NCI-H1930 (cell line): Measurements from ENCODE around the gene ITSN1.

Experiments
- DNase-seq, 2 experiments: peaks; one replicate each; lab custom pipeline; 2025; lab: John Stamatoyannopoulos, UW

The ITSN1 gene

DNA sequence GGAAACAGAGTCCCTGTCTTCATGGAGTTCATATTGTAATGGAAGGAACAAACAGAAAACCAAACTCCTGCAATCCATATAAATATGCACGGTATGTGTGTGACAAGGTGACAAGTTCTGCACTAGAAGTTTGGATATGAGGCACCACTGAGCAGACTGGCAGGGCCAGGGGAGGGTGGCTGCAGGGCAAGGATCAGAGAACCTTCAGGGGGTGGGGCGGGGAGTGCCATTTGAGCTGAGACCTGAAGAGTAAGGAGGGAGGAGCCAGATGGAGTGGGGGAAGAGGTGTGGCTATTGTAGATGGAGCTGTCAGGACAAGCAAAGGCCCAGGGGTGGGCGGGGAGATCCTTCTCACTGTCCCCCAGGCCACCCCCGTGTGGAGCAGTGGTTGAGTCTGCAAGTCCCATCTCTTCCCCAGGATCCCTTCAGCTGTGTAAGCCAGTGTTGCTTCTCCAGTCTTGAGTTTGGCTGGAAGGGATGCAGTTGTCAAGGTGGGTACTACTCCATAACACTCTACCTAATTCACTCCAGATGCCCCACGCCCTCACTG is 196.9 kb downstream of the ITSN1 start:
- no peak for DNase-seq

DNA sequence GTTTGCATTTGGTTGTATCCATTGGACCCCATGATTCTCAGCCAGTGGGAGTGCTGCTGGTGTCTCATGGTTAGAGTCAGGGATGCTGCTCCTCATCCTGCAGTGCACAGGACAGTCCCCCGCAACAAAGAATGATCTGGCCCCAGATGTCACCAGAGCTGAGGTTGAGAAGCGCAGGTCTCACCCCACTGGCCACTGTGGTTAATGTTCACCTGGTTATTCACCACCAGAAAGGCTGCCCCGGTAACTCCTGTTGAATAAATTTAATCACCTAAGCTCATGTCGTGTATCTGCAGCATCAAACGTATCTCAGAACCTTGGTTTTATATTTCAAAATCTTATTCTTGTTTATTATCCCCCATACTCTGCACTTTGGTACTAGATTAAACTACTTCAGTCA is 197.5 kb downstream of the ITSN1 start:
- no peak for DNase-seq

DNA sequence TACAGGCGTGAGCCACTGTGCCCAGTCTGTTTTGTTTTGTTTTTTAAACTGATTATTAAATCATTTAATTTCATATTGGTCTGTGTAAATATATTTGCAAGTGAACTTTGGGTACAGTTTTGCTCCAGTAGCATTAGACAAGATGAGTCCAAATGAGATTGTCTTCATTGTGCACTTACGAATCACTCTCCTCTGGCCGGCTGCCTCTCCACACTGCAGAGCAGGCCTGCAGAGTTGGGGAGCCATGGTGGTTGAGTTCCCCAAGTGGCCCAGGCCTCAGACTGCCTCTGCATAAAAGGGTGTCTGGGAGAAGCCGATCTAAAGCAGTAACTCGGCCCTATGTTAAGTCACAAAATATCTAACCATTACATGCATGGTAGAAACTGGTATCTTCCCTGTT is 198.5 kb downstream of the ITSN1 start:
- no peak for DNase-seq

DNA sequence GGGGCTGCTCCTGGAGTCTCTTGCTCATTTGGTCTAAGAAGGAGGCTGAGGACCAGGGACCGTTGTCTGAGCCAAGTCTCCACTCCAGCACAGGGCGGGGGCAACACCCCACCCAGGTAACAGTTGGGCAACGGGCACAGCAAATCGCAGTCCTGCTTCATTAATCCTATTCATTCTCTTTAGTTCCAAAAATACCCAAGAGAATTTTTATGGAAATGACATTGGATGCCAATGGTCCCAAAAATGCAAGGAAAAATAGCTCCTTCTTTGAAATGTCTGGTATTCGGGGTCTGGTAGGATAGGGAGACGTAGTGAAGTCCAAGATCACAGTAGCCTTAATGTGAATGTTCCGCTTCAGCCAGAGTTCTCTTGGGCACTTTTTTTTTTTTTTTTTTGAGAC is 199.3 kb downstream of the ITSN1 start:
- no peak for DNase-seq

DNA sequence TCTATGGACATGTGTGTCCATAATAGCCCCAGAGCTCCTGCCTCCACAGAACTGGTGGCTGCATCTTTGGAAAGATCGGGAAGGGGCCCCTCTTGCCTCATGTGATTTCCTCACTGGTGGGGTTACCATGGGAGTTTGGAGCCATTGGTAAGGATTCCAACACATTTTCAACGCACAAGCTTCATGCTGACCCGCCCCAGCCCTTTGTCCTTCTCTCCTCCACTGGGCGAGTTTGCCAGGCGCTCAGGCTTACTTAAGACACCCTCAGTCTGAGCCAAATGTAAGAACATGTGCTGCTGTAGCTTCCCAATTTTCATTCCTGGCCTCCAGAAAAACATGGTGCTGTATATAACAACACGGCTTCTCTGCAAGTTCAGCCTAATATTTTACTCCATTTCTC is 200.9 kb downstream of the ITSN1 start:
- no peak for DNase-seq

DNA sequence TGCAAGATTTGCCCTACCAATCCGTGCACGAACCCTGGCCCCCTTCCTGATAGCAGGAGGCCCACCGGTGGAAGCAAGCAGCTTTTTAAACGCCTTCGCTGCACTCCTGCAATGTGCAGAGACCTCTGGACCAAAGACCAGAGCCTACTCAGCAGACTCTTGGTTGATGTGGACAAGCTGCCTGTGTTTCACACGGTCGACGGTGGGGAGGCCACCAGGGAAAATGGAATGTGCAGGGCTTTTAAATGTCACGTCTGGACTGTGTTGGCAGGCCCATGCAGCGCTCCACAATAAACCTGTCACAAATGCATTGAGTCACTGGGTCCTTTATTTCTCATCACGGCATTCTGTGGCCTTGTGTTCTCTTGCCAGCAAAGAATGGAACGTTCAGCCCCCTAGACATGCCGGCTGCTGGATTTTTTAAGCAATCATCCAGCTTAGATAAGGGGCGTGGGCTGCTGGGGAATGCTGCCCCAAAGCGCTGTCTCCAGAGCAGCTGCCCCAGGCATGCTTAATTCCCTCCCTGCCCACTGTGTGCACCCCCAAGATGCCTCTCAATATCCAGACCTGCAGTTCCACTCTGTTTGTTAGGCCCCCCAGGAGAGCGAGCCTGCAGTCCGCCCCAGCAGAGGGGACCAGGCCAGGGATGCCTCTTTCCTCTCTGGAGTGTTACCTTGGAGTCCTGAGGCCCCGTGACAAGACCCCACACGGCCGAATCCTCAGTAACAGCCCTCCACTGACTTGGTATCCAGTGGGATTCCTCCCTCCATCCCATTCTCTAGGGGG is 202.0 kb downstream of the ITSN1 start:
- no peak for DNase-seq

DNA sequence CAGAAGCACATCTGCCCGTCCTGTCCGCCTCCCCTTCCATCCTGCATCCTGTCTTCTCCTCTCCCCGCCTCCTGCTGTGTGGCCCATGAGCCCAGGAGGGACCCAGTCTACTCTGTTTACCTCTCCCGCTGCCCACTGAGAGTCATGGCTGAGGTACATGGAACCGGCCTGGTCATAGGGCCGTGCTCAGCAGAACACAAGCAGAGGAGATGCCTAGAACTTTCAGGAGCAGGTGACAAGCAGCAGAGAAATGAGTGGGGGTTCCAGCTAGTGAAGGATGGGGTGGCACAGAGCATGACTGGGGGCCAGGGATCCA is 202.5 kb downstream of the ITSN1 start:
- DNase-seq, result no peak

DNA sequence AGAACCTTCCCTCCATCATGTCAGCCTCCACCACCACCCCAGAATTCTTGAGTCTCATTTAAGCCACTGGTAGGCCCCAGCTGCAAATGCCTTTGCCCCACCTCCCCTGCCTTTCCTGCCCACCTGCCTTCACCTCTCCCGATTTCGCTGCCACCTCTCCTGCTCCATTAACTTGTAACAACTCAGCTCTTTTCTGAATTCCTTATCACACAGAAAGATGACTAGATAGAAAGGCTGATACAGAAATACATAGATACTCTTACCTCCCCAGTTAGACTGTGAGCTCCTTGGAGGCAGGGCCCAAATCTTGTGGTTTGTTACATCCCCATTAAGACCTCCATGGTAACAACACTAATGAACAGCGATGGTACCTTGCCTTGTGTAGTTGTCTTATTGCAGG is 203.8 kb downstream of the ITSN1 start:
- no peak for DNase-seq

DNA sequence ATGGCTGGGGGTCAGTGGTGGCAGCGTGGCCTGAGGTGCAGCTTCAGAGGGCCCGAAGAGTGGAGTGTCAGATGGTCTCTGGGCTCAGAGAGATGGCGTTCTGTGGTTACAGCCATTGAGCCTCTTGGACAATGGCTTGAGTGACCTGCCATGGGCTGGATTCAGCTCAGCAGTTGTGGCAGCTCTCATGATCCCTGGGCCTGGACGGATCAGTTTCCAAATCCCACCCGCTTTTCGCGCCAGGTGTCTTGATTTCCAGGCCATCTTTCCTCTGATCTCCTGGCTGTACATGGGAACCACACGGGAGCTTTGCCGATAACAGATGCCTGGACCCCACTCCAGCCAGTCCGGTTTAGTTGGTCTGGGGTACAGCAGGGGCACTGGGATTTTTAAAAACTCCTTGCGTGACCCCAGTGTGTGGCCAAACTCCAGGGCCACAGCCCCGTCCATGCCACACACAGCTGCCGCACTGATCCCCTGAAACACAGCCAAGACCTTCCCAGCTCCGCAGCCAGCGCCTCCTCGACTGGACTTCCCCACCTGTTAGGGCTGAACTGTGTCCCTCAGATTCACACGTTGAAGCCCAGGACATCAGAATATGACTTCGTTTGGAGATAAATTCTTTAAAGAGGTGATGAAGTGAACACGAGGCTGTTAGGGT is 205.4 kb downstream of the ITSN1 start:
- no peak for DNase-seq

DNA sequence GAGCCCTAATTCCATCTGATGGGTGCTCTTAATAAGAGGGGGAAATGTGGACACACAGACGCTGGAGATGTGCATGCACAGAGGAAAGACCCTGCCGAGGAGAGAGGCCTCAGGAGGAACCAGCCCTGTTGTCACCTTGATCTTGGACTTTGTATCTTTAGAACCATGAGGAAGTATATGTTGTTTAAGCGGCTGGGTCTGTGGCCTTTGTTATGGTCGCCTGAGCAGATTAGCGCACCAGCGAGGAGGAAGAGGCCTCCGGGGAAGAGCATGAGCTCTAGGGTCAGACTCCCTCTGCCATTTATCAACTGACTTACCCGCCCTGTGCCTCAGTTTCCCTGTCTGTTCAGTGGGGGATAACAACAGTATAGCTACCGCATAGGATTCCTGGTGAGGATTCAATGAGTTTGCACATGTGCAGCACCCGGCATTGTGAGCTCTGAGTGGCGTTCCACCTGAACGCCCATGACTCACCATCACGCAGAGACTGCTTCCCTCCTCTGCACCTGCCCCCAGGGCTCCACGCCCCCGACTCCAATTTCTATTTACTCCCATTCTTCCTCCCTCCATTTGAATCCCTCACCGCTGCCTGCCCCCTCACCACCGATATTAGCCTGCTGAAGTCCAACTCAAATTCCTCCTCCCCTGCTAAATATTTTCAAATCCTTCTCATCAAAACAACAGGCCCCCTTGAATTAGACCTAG is 206.1 kb downstream of the ITSN1 start:
- no peak for DNase-seq

DNA sequence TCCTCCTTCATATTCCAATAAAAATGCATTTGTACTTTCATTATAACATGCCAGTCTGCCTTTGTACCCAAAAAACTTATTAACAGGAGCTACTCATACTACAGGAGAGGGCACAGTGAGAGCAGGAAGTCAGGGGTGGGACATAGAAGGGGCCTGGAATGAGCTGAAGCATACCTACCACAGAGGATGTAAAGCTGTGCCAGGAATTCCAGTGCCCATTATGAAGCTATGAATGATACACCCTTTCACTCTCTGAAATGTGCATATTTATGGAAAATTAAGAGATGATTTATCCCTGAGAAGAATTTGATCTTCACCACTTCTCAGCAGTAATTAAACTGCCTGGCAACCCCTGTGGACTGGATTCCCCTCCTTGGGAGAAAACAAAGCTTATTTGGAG is 207.5 kb downstream of the ITSN1 start:
- DNase-seq, result no peak

DNA sequence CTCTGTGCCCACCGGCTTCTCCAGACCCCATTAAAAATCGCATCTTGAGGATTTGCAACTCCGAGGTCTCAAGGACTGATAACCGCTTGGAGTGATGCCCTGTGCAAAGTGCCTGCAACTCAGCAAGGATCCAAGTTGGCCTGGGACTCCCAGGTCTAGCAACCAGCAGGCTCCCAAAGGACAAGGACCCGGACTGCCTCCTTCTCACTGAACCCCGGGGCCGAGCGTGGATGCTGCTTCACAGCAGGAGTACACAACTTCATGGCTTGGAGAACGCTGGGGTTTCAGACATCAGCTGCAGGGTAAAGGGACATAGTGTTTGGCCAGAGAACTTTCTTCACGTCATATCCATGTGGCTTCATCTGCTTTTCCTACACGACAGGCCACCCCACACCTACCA is 208.1 kb downstream of the ITSN1 start:
- no peak for DNase-seq

DNA sequence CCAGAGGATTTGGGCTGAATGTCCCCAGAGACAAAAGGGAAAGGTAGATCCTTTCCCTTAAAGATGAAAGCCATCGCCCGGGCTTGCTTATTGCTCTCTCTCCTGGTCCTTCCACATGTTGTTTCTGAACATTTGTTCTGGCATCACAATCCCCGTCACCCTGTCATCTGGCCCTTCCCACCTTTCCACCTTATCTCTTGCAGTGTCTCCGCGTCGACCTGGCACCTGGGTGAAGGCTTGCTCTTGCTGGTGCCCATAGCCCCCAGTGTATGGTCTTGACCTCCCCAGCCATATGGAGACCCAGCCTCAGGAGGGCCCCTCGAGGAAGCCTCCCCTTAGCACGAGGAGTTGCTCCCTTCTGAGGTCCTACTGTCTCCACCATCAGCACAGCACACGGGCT is 208.7 kb downstream of the ITSN1 start:
- no peak for DNase-seq

DNA sequence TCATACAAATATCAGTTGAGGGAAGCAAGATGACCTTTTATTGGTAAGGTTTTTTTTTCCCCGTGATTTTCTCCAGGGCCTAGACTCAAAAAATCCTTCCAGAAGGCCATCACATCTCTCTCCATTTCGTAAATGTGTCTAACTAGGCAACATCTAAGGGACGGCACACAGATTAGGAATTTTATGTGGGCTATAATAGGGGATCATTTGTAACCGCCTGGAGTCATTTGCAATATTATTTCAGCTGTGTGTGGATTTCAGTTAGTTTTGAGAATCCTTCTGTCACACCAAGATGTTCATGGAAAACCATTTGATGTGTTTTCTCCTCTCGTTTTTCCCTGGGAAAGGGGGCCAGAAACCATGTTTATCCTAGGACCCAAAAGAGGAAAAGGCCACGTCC is 210.2 kb downstream of the ITSN1 start:
- DNase-seq, result no peak

DNA sequence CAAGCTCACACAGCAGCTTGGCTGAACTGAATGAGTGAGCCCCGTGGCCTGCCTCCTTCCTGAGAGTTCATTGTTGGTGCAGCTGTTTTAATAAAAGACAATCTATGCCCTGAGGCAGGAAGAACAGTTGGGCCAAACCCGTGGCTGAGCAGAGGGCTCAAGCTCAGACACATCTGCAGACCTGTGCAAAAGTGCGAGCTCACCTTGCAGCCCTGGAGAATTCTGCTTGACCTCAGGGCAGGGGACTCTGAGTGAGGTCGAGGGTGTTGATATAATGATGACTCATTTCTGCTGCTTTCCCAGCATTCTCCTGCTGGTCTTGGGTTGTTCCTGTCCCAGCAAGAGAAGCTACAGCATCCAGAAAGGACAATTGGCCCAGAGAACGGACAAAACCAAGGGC is 212.3 kb downstream of the ITSN1 start:
- DNase-seq, result no peak

DNA sequence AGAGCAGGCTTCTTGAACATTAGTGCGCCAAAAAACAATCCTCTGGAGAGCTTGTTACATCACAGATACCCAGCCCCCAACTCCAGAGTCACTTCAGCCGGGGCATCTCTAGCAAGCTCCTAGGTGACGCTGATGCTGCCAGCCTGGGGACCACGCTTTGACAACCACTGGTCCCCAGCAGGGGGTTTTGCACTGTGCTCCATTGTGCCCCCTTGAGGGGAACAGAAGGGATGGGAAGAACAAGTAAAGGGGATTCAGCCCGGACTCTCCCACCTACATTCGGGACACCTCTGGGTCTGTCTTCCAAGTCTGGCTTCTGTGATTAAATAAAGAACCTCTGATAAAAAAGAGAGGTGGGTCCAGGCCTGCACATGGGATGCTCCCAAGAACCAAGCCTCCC is 212.9 kb downstream of the ITSN1 start:
- no peak for DNase-seq

DNA sequence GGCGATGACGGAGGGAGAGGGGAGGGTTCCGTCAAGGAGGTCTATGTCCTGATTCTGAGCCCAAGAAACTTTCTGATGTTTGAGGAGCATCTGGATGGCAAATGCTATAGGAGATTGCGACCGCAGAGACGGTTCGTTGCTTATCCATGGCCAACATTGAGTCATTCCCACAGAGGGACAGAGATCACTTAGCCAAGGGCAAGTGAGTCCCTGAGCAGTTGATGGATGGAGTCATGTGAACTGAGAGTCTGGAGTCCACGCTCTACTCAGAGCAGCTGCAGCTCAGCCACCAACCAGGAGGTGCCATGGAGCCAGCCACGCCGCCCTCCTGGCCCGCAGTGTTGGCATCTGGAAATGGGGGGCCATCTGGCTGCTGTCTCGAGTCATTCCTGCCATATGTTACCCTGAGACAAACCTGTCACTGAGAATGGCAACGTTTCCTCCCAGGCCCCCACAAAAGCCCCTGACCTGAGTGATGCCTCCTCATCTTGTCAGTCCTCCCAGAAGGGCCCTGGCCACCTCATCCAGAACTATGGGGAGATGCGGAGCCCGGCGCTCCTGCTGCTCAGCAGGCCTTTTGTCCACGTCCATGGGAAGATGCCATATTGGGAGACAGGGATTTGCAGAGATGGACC is 214.7 kb downstream of the ITSN1 start:
- no peak for DNase-seq

DNA sequence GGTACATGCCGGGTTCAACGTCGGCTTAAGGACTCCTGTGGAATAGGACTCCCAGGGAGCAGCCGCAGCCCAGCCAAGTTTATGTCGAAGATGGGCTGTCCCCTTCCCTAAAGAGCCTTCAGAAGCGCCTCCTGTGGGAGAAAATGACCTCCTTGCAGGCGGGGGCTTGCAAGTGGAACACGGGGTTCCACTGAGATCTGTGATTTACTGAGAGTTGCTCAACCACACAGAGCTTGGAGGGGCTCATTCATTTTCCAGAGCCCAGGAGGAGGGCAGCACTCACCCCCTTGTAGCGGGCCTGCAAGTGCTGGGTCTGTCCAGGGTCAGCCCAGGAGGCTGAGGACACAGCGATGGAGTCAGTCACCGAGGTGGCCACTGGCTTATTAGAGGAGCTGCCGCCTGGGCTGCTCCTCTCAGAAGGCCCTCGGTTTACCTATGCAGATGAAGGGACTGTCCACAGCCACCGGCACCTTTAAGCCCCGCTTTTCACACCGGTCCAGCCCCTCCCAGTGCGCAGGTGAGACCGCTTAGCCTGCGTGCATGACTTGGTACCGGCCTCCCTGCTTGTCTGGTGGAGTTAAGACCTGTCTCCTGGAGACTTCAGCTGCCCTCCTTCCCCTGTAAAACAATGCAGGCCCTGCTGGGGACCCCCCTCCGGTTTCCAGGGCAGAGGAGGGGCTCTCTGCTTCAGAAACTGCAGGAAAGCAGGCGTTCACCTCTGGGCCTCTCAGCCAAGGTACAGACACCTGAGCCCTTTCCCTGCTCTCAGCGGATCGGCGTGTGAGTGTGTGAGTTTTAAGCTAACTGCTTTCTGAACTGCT is 215.8 kb downstream of the ITSN1 start:
- no peak for DNase-seq

DNA sequence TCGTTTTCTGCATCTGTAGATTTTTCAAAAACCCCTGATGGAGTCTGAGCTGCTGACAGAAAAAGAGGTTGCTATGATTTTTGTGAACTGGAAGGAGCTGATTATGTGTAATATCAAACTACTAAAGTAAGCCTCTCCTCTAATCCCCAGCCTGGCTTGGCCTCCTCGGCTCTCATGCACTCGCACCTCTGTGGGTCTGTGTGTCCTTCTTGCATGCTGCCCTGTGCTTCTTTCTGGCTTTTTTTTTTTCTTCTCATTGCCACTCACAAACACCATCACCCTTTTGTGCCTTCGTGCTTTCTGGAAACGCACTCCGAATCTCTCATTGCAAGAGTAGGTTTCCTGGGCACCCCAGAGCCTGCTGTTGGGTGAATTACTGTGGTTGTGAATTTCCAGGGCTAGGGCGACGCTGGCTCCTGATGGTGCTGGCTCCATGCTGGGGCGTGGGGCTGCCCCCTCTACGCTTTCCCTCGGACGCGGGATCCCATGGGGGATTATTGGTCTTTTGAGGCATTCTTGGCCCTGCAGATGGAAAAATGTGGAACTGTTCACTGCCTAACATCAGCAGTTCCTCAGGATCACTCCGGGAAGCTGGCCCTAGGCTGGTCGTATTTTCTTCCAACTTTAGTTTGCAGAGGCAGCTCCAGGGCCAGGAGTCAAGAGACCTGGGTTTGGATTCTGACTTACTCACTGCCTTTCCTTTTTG is 216.5 kb downstream of the ITSN1 start:
- no peak for DNase-seq

DNA sequence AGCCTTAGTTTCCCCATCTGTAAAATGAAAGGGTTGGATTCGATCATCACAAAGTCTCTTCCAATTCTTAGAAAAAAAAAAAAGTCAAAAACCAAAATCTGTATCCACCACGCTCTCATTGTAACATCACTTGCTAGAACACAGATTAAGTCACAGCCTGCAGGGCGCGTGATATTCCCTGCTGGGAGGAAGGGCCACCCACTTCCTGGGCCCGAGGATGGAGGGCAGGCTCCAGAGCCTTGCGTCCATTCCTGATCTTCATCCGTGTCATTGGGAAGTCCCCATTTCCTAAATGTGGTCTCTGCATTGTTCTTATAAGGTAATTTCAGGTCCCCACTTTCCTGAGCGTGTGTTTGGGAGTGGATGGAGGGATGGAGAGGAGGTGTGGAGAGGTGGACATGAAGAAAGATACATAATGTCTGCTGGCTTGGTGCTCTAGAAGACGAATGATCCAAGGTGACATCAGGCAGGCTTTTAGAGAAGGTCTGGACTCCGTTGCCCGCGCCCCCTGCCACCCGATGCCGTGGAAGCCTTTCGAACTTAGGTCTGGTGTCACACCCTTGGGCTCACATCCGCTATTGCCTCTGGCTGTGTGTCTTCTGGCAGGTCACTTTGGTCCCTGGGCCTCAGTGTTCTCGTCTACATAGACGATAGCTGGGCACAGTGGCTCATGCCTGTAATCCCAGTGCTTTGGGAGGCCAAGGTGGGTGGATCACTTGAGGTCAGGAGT is 217.2 kb downstream of the ITSN1 start:
- no peak for DNase-seq
